HCT116 (cell line): ENCODE data around the gene NIF3L1. TPM values are rescaled to one million over a fixed set of nuclear protein-coding genes. Genes with fewer than 3 reads are reported as not detected.

ENCODE experiments used
- ATAC-seq: fragments of 200-7000 bp; cut with Tn5 transposase; 2 replicates; pipeline ENCODE4 v1.9.1; 2020; ENCODE audit warnings: mild to moderate bottlenecking, moderate library complexity
- BruUV-seq: library from RNA; stranded (reverse); fragments of 400-500 nt; replicated peaks from 2 replicates; lab custom pipeline; 2021; lab: Mats Ljungman, UMichigan
- CTCF ChIA-PET: fragments of 300-600 bp; sonication (Branson Sonifier 250); formaldehyde crosslinking; loops from one replicate; lab custom pipeline; 2021; ENCODE audit warnings: antibody characterized with exemption; lab: Charles Lee
- POLR2A ChIA-PET: fragments of 300-600, 350-600 bp; sonication (Branson Sonifier 250); formaldehyde crosslinking; loops from one replicate; lab custom pipeline; 2021; ENCODE audit warnings: antibody characterized with exemption; lab: Charles Lee
- RAD21 ChIA-PET, 2 experiments: fragments of 300-600 bp; sonication (Branson Sonifier 250); formaldehyde crosslinking; loops; one replicate each; lab custom pipeline; 2023; ENCODE audit warnings: low total read pairs in 2 of 2; ENCODE audit not compliant: uncharacterized antibody in 2 of 2, unreplicated experiment in 2 of 2, low non-redundant PET in 1 of 2; lab: Charles Lee
- DNase-seq: peaks from one replicate; pipeline ENCODE4 v3.0.0-alpha.2; 2010; ENCODE audit warnings: low read depth, low spot score
- H2AFZ ChIP-seq: fragments of 200-600 bp; shearing (Covaris generic), sonication (generic); 2 replicates; pipeline ENCODE4 v1.6.1; 2017; ENCODE audit warnings: low read depth, mixed run types, mixed read lengths, antibody characterized with exemption, low read length; ENCODE audit not compliant: poor library complexity, severe bottlenecking
- H3K27ac ChIP-seq: 2 replicates; pipeline ENCODE4 v1.5.1; 2012; ENCODE audit warnings: low read depth, low read length
- H3K27me3 ChIP-seq: fragments of 200-600 bp; sonication (generic); 2 replicates; pipeline ENCODE4 v1.6.1; 2016; ENCODE audit warnings: mixed run types, low read length, mixed read lengths; ENCODE audit not compliant: insufficient read depth
- H3K36me3 ChIP-seq, 2 experiments: fragments of 200-500 bp in 1 of 2; fragments of 200-600 bp in 1 of 2; sonication (Bioruptor generic) in 1 of 2; sonication (generic) in 1 of 2; 2 replicates each; pipeline versions ENCODE4 v1.5.1 to v1.6.1; 2014 to 2016; ENCODE audit warnings: low read length in 2 of 2, inconsistent platforms in 1 of 2, mixed read lengths in 1 of 2, mixed run types in 1 of 2; ENCODE audit not compliant: insufficient read depth in 2 of 2, control insufficient read depth in 1 of 2
- H3K4me1 ChIP-seq, 2 experiments: fragments of 200-600 bp in 1 of 2; sonication (generic) in 1 of 2; 2 replicates each; pipeline versions ENCODE4 v1.5.1 to v1.6.1; 2012 to 2017; ENCODE audit warnings: low read length in 2 of 2, inconsistent platforms in 1 of 2, mild to moderate bottlenecking in 1 of 2, mixed read lengths in 1 of 2, mixed run types in 1 of 2, moderate library complexity in 1 of 2; ENCODE audit not compliant: insufficient read depth in 2 of 2, control insufficient read depth in 1 of 2
- H3K4me2 ChIP-seq: fragments of 200-600 bp; sonication (generic); 2 replicates; pipeline ENCODE4 v1.6.1; 2017; ENCODE audit warnings: mixed run types, low read length, mixed read lengths
- H3K4me3 ChIP-seq, 2 experiments: fragments of 200-600 bp in 1 of 2; sonication (generic) in 1 of 2; replicated peaks in 1 of 2; 2 replicates each; pipeline ENCODE4 v1.5.1; 2011 to 2016; ENCODE audit warnings: low read length in 2 of 2, control low read depth in 1 of 2, low read depth in 1 of 2, mild to moderate bottlenecking in 1 of 2, mixed read lengths in 1 of 2, mixed run types in 1 of 2
- H3K79me2 ChIP-seq: fragments of 200-600 bp; sonication (generic); 2 replicates; pipeline ENCODE4 v1.6.1; 2017; ENCODE audit warnings: mild to moderate bottlenecking, mixed run types, low read length, moderate library complexity, mixed read lengths; ENCODE audit not compliant: insufficient read depth
- H3K9ac ChIP-seq: fragments of 200-600 bp; sonication (generic); 2 replicates; pipeline ENCODE4 v1.6.1; 2016; ENCODE audit warnings: low read length, mixed read lengths
- H3K9me2 ChIP-seq: fragments of 200-600 bp; sonication (generic), shearing (Covaris generic); 2 replicates; pipeline ENCODE4 v1.6.1; 2017; ENCODE audit warnings: mixed run types, mild to moderate bottlenecking, moderate library complexity; ENCODE audit not compliant: insufficient read depth
- H3K9me3 ChIP-seq, 2 experiments: fragments of 200-500 bp in 1 of 2; fragments of 200-600 bp in 1 of 2; sonication (Bioruptor generic) in 1 of 2; sonication (generic) in 1 of 2; 2 replicates each; pipeline ENCODE4 v1.6.1; 2014 to 2017; ENCODE audit warnings: low read length in 2 of 2, mixed read lengths in 2 of 2, inconsistent platforms in 1 of 2, low read depth in 1 of 2, mild to moderate bottlenecking in 1 of 2, mixed run types in 1 of 2, moderate library complexity in 1 of 2; ENCODE audit not compliant: control insufficient read depth in 1 of 2, insufficient read depth in 1 of 2
- H4K20me1 ChIP-seq: fragments of 200-600 bp; sonication (generic), shearing (Covaris generic); 2 replicates; pipeline ENCODE4 v1.6.1; 2017; ENCODE audit warnings: mixed run types, mild to moderate bottlenecking, moderate library complexity; ENCODE audit not compliant: insufficient read depth
- CBX3 ChIP-seq: IDR thresholded peaks from 2 replicates; pipeline ENCODE4 v1.6.1; 2012; ENCODE audit warnings: low read depth
- CEBPB ChIP-seq: IDR thresholded peaks from 2 replicates; pipeline ENCODE4 v1.6.1; 2012; ENCODE audit warnings: low read depth
- ELF1 ChIP-seq: IDR thresholded peaks from 2 replicates; pipeline ENCODE4 v1.6.1; 2012; ENCODE audit warnings: low read depth, borderline replicate concordance
- POLR2AphosphoS5 ChIP-seq: IDR thresholded peaks from 2 replicates; pipeline ENCODE4 v1.6.1; 2011; ENCODE audit warnings: mild to moderate bottlenecking, low read depth, low read length, moderate library complexity
- RAD21 ChIP-seq: IDR thresholded peaks from 2 replicates; pipeline ENCODE4 v1.6.1; 2012; ENCODE audit warnings: low read depth, mild to moderate bottlenecking
- SP1 ChIP-seq: IDR thresholded peaks from 2 replicates; pipeline ENCODE4 v1.6.1; 2012; ENCODE audit warnings: low read depth
- SRF ChIP-seq: IDR thresholded peaks from 2 replicates; pipeline ENCODE4 v1.6.1; 2012; ENCODE audit warnings: low read depth
- ZFX ChIP-seq: fragments of 450-650 bp; IDR thresholded peaks from 2 replicates; pipeline ENCODE4 v1.6.1; 2017
- intact Hi-C: fragments of 100-400 bp; cut with micrococcal nuclease; formaldehyde crosslinking; loops from 2 replicates; pipeline ENCODE4 v1.10.0; 2022
- total RNA-seq: library from RNA; stranded (reverse); gene quantifications from one replicate; pipeline ENCODE4 v1.2.1, GENCODE V29; 2021; ENCODE audit not compliant: unreplicated experiment
- TF ChIP-seq, protein P1 (sequence below), 3 experiments: fragments of 200-600 bp in 1 of 3; sonication (generic) in 1 of 3; IDR thresholded peaks in 2 of 3; conservative IDR thresholded peaks in 1 of 3; 2 replicates each; pipeline ENCODE4 v1.5.1; 2012 to 2017; ENCODE audit warnings: low read depth in 2 of 3, low read length in 2 of 3, antibody characterized with exemption in 1 of 3, borderline replicate concordance in 1 of 3, control low read depth in 1 of 3, mild to moderate bottlenecking in 1 of 3, mixed read lengths in 1 of 3, mixed run types in 1 of 3, moderate library complexity in 1 of 3; ENCODE audit not compliant: insufficient read depth in 1 of 3

The NIF3L1 gene
- total RNA-seq, 1 experiment from 2014 or later: 44.7 TPM

DNA sequence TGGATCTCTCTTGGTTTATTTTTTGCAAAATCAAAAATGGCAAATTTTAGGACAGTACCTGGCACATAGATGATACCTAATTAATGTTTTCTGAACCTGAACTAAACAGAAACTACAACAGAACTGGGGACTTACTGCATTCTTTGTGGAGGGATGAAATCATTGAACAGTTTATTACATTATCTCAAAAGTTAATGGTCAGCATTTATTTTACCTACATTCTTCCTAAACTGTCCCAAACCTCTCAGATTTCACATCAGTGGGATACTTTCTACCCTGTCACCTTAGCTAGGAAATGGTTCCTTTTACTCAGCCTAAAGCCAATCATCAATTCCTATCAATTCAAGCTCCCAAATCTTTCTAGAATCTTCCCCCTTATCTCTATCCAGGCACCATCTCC lies 10.3 kb downstream of the NIF3L1 start:
- RAD21 ChIA-PET: no interaction called here
- no TSS peak for BruUV-seq
- no peak for ATAC-seq
- peaks cover 0 to 5% of the 10 kb centered on the region in 2 experiments; a peak in 1 of 4 replicates for H3K4me1 ChIP-seq
- H3K79me2 ChIP-seq: peaks cover 3% of the 10 kb centered on the region; the same call in 1 of the 2 replicates
- H3K27me3 ChIP-seq: no peaks in the 10 kb centered on the region
- H3K9me2 ChIP-seq: no peaks in the 10 kb centered on the region
- no peaks in the 10 kb centered on the region for H3K9me3 ChIP-seq
- no peak overlapping the region for H3K27ac ChIP-seq
- TF ChIP-seq POLR2AphosphoS5: no peak
- no peak for TF ChIP-seq SP1
- TF ChIP-seq SRF: no peak
- no peak for TF ChIP-seq ZFX
- no peak for DNase-seq
- POLR2A ChIA-PET: no interaction called here
- H3K36me3 ChIP-seq: peaks cover 47 to 64% of the 10 kb centered on the region in 2 experiments
- no peak overlapping the region for H2AFZ ChIP-seq
- CTCF ChIA-PET: interaction anchor here (0.8 to 1.1 kb wide), 2 partner anchors 259 to 278 kb away, joined by 3 to 4 read pairs; no protein-coding TSS in a partner anchor
- H3K9ac ChIP-seq: no peak overlapping the region
- no peak overlapping the region for H3K4me2 ChIP-seq
- intact Hi-C loops: no loop called here
- H4K20me1 ChIP-seq: no peaks in the 10 kb centered on the region
- no peak overlapping the region for H3K4me3 ChIP-seq

DNA sequence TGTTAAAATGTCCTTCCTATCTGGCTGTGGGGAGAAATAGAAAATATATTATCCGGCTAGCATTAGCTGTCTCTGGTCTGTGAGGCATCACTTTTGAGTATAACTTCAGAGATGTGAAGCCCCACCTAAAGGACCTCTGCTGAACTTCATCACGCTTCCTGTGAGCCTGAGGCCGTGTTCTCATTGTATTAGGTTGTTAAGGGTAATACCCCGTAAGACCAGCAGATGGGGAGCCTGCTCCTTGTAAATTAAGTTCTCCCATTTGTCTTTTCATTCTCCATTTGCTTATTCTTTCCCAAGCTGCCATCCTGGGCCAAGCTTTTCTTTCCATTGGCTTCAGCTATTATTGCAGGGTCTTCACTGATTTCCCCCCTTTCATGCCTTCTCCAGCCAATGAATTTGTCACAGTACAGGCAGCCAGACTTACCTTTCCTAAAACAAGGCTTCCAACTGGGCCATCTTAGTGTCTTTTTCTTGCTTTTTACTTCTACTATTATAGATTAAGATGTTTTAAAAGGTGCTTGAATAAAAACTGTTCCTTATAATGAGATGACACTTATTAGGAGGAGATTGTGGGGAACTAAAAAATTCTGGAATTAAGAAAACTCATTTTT lies 12.4 kb downstream of the NIF3L1 start:
- ATAC-seq: peak; percentile 92
- ChIA-PET POLR2A (interaction anchor here (0.7 to 2.1 kb wide), 4 partner anchors 12 to 276 kb away, joined by 3 to 9 read pairs (median 3); partner anchors contain the start of genes NIF3L1 and PPIL3), RAD21 (interaction anchor here (0.5 to 1.6 kb wide), 5 partner anchors 195 to 331 kb away, joined by 3 to 8 read pairs (median 4); no protein-coding TSS in a partner anchor)

More for the DNA sequence above, 12.4 kb downstream of the NIF3L1 start:
- intact Hi-C loops: loop anchor here (1.0 to 10.0 kb wide), 5 partner anchors 168 to 463 kb away; no protein-coding TSS in a partner anchor
- Histone ChIP-seq H3K9me3 (no peaks in the 10 kb centered on the region), H3K4me3 (no peak overlapping the region), H3K79me2 (peaks cover 3% of the 10 kb centered on the region; the same call in 1 of the 2 replicates), H3K27me3 (no peaks in the 10 kb centered on the region), H3K4me2 (no peak overlapping the region; the same call in 1 of the 2 replicates), H2AFZ (no peak overlapping the region), H3K4me1 (peaks cover 0 to 5% of the 10 kb centered on the region in 2 experiments; a peak in 1 of 4 replicates), H3K9ac (no peak overlapping the region), H4K20me1 (no peaks in the 10 kb centered on the region), H3K36me3 (peaks cover 36 to 56% of the 10 kb centered on the region in 2 experiments), H3K27ac (no peak overlapping the region), H3K9me2 (no peaks in the 10 kb centered on the region)
- CTCF ChIA-PET: interaction anchor here (0.6 to 1.8 kb wide), 11 partner anchors 9 to 331 kb away, joined by 3 to 26 read pairs (median 5); partner anchors contain the start of genes CASP10, NIF3L1 and PPIL3
- TF ChIP-seq, protein P1, sequence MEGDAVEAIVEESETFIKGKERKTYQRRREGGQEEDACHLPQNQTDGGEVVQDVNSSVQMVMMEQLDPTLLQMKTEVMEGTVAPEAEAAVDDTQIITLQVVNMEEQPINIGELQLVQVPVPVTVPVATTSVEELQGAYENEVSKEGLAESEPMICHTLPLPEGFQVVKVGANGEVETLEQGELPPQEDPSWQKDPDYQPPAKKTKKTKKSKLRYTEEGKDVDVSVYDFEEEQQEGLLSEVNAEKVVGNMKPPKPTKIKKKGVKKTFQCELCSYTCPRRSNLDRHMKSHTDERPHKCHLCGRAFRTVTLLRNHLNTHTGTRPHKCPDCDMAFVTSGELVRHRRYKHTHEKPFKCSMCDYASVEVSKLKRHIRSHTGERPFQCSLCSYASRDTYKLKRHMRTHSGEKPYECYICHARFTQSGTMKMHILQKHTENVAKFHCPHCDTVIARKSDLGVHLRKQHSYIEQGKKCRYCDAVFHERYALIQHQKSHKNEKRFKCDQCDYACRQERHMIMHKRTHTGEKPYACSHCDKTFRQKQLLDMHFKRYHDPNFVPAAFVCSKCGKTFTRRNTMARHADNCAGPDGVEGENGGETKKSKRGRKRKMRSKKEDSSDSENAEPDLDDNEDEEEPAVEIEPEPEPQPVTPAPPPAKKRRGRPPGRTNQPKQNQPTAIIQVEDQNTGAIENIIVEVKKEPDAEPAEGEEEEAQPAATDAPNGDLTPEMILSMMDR (IDR thresholded peaks at IDR 0.05 in 2 of 3, conservative IDR thresholded peaks at IDR 0.05 in 1 of 3; ENCODE audit: borderline replicate concordance in 1 of 3, insufficient read depth in 1 of 3, low read depth in 2 of 3, low read length in 2 of 3): peak; percentile 73 to 97 (median 85)
- TF ChIP-seq POLR2AphosphoS5: peak; percentile 50; the same call in 1 of the 2 replicates
- TF ChIP-seq CBX3: 0 out of 2 replicates have a peak, but pooled peaks have one; percentile 15
- TF ChIP-seq ELF1: no peak
- TF ChIP-seq RAD21: peak; percentile 89
- no peak for TF ChIP-seq CEBPB
- no TSS peak for BruUV-seq
- DNase-seq: peak; percentile 87
